Cardiac muscle cell (in vitro differentiated cells and primary cell): ENCODE measurements around the gene FOXB2. TPM values are rescaled to one million over a fixed set of nuclear protein-coding genes. Genes with fewer than 3 reads are reported as not detected.

ENCODE experiments used
- DNase-seq, 2 donors: peaks; one replicate each; pipeline versions ENCODE4 v3.0.0 to v3.0.0-alpha.2; 2010 to 2017; ENCODE audit warnings: low read depth in 1 of 2, low spot score in 1 of 2
- H3K27ac ChIP-seq: fragments of 200-600 bp; sonication (generic); 2 replicates; pipeline ENCODE4 v1.5.1; 2016
- H3K27me3 ChIP-seq: fragments of 200-600 bp; sonication (generic); 2 replicates; pipeline ENCODE4 v1.6.0; 2016; ENCODE audit warnings: control low read depth
- H3K36me3 ChIP-seq: fragments of 200-600 bp; sonication (generic); 2 replicates; pipeline ENCODE4 v1.5.1; 2016; ENCODE audit warnings: control low read depth
- H3K4me1 ChIP-seq: fragments of 200-600 bp; sonication (generic); 2 replicates; pipeline ENCODE4 v1.8.1; 2017; ENCODE audit warnings: low read depth, mild to moderate bottlenecking, mixed run types
- H3K4me3 ChIP-seq: fragments of 200-600 bp; sonication (generic); 2 replicates; pipeline ENCODE4 v1.5.1; 2016; ENCODE audit warnings: mild to moderate bottlenecking
- H3K9me3 ChIP-seq: fragments of 200-600 bp; sonication (generic); 2 replicates; pipeline ENCODE4 v1.5.1; 2017; ENCODE audit warnings: low read depth, mild to moderate bottlenecking, control low read depth
- CTCF ChIP-seq: IDR thresholded peaks from 2 replicates; pipeline ENCODE4 v1.5.1; 2012; ENCODE audit warnings: low read depth, mild to moderate bottlenecking, low read length
- polyA plus RNA-seq: library from polyadenylated mRNA; unstranded; fragments of >200 nt; fragmentation: Nextera tagmentation; extraction: Ambion mirVana; gene quantifications from 2 replicates; pipeline ENCODE4 v1.2.1, GENCODE V29; 2016
- total RNA-seq: library from RNA; depleted of rRNA; stranded (reverse); fragments of >200 nt; gene quantifications from 2 replicates; pipeline ENCODE4 v1.2.3, GENCODE V29; 2016

FOXB2 gene
- total and polyA plus RNA-seq, 2 experiments from 2014 or later, result not detected

- Histone ChIP-seq H3K36me3 (no peaks in the 10 kb centered on the region), H3K27me3 (peaks cover 92% of the 10 kb centered on the region), H3K9me3 (no peaks in the 10 kb centered on the region), H3K4me1 (peaks cover 10% of the 10 kb centered on the region), H3K4me3 (no peak overlapping the region), H3K27ac (no peak overlapping the region)
- DNase-seq, result no peak
- no peak for TF ChIP-seq CTCF
Observed at GRCh38 chr9:77013206-77013931, 6.1 kb upstream of the FOXB2 start.

GRCh38 chr9:77013932-77014596 is 5.4 kb upstream of the FOXB2 start:
- H3K4me1 ChIP-seq, result peaks cover 10% of the 10 kb centered on the region
- H3K9me3 ChIP-seq, result no peaks in the 10 kb centered on the region
- H3K4me3 ChIP-seq, result no peak overlapping the region
- H3K36me3 ChIP-seq, result no peaks in the 10 kb centered on the region
- TF ChIP-seq CTCF, result no peak
- H3K27ac ChIP-seq, result no peak overlapping the region
- H3K27me3 ChIP-seq, result peaks cover 94% of the 10 kb centered on the region
- DNase-seq, result no peak

- peak; percentile 38 for TF ChIP-seq CTCF
- Histone ChIP-seq H3K27ac (no peak overlapping the region), H3K27me3 (peaks cover 100% of the 10 kb centered on the region), H3K4me3 (no peak overlapping the region), H3K36me3 (no peaks in the 10 kb centered on the region), H3K9me3 (no peaks in the 10 kb centered on the region), H3K4me1 (peaks cover 10% of the 10 kb centered on the region)
- no peak for DNase-seq
Observed at GRCh38 chr9:77014597-77015263, 4.7 kb upstream of the FOXB2 start.

GRCh38 chr9:77015327-77016048 is 4.0 kb upstream of the FOXB2 start:
- Histone ChIP-seq H3K27me3 (peaks cover 100% of the 10 kb centered on the region), H3K27ac (no peak overlapping the region), H3K36me3 (no peaks in the 10 kb centered on the region), H3K9me3 (no peaks in the 10 kb centered on the region), H3K4me3 (peak overlapping the region; percentile 24), H3K4me1 (peaks cover 10% of the 10 kb centered on the region)
- no peak for DNase-seq
- no peak for TF ChIP-seq CTCF

GRCh38 chr9:77016121-77016525 is 3.3 kb upstream of the FOXB2 start:
- DNase-seq, result peak in 1 of 2 donors; percentile 49
- Histone ChIP-seq H3K9me3 (no peaks in the 10 kb centered on the region), H3K4me1 (peaks cover 10% of the 10 kb centered on the region), H3K27ac (no peak overlapping the region), H3K36me3 (no peaks in the 10 kb centered on the region), H3K27me3 (peaks cover 100% of the 10 kb centered on the region), H3K4me3 (peak overlapping the region; percentile 24)
- no peak for TF ChIP-seq CTCF
